ENCODE data around the gene GPC5.

DNA sequence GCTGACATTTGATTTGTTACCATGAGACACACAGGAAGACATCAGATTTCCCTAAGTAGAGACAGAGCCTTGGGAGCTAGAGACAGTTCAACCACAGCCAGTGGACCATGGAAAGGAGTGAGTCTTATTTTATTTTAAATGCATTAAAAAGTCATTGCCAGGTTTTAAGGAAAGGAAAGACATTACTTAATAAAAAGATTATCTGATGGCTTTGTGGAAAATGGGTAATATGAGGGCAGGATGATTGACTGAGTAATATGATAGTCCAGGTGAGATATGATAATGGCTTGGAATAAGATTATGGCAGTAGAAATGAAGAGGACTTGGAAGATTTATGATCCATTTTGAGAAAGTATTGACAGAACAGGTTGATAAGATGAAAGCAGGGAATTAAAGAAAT lies 580.1 kb downstream of the GPC5 start:
- TF ChIP-seq, protein P1, sequence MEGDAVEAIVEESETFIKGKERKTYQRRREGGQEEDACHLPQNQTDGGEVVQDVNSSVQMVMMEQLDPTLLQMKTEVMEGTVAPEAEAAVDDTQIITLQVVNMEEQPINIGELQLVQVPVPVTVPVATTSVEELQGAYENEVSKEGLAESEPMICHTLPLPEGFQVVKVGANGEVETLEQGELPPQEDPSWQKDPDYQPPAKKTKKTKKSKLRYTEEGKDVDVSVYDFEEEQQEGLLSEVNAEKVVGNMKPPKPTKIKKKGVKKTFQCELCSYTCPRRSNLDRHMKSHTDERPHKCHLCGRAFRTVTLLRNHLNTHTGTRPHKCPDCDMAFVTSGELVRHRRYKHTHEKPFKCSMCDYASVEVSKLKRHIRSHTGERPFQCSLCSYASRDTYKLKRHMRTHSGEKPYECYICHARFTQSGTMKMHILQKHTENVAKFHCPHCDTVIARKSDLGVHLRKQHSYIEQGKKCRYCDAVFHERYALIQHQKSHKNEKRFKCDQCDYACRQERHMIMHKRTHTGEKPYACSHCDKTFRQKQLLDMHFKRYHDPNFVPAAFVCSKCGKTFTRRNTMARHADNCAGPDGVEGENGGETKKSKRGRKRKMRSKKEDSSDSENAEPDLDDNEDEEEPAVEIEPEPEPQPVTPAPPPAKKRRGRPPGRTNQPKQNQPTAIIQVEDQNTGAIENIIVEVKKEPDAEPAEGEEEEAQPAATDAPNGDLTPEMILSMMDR (IDR thresholded peaks at IDR 0.05) = no peak
- TF ChIP-seq POLR2A (IDR thresholded peaks at IDR 0.05) = no peak

Data from uterus (tissue), 2 donors.